Progenitor cell of endocrine pancreas (in vitro differentiated cells): ENCODE results near the gene TBL1XR1. TPM values are rescaled to one million over a fixed set of nuclear protein-coding genes. Genes with fewer than 3 reads are reported as not detected.
A peak's percentile ranks its signal among the peaks of the same experiment; 100 is the strongest.

Source experiments
- DNase-seq: peaks from one replicate; pipeline ENCODE4 v3.0.0; 2021; ENCODE audit warnings: low spot score; ENCODE audit not compliant: unreplicated experiment
- H3K27ac Mint-ChIP-seq: 2 replicates; pipeline ENCODE4 v1.8.0; 2021; ENCODE audit warnings: mild to moderate bottlenecking, moderate library complexity, mixed read lengths
- H3K27me3 Mint-ChIP-seq: 2 replicates; pipeline ENCODE4 v1.8.0; 2021; ENCODE audit warnings: mixed read lengths
- H3K36me3 Mint-ChIP-seq: 2 replicates; pipeline ENCODE4 v1.8.0; 2022; ENCODE audit warnings: mixed read lengths; ENCODE audit not compliant: insufficient read depth
- H3K4me1 Mint-ChIP-seq: 2 replicates; pipeline ENCODE4 v1.8.0; 2021; ENCODE audit warnings: low read depth, mixed read lengths
- H3K4me3 Mint-ChIP-seq: 2 replicates; pipeline ENCODE4 v1.8.0; 2021; ENCODE audit warnings: low read depth, mild to moderate bottlenecking, moderate library complexity, mixed read lengths
- H3K9me3 Mint-ChIP-seq: 2 replicates; pipeline ENCODE4 v1.8.0; 2021; ENCODE audit warnings: low read depth, mixed read lengths
- CTCF ChIP-seq: fragments of 200-600 bp; sonication (generic); IDR thresholded peaks from one replicate; pipeline ENCODE4 v1.5.0; 2021; ENCODE audit warnings: antibody characterized with exemption, mild to moderate bottlenecking; ENCODE audit not compliant: unreplicated experiment
- total RNA-seq: library from RNA; stranded (reverse); gene quantifications from 2 replicates; pipeline ENCODE4 v1.2.1, GENCODE V29; 2021

The TBL1XR1 gene
- total RNA-seq, 1 donor from 2014 or later = 207 TPM

- Mint-ChIP-seq H3K36me3 (peaks cover 36% of the 10 kb centered on the region), H3K9me3 (no peaks in the 10 kb centered on the region), H3K27ac (no peak overlapping the region), H3K4me1 (peaks cover 8% of the 10 kb centered on the region), H3K4me3 (no peak overlapping the region), H3K27me3 (no peaks in the 10 kb centered on the region)
- TF ChIP-seq CTCF = no peak
- DNase-seq = no peak
Measured at GRCh38 chr3:177045222-177045621, 152.1 kb downstream of the TBL1XR1 start.

GRCh38 chr3:177041730-177042551 lies 155.3 kb downstream of the TBL1XR1 start:
- no peaks in the 10 kb centered on the region for H3K9me3 Mint-ChIP-seq
- H3K27ac Mint-ChIP-seq = no peak overlapping the region
- H3K27me3 Mint-ChIP-seq = no peaks in the 10 kb centered on the region
- no peak overlapping the region for H3K4me3 Mint-ChIP-seq
- peaks cover 8% of the 10 kb centered on the region for H3K4me1 Mint-ChIP-seq
- TF ChIP-seq CTCF = no peak
- peaks cover 32% of the 10 kb centered on the region for H3K36me3 Mint-ChIP-seq
- DNase-seq = no peak

- no peaks in the 10 kb centered on the region for H3K9me3 Mint-ChIP-seq
- peak overlapping the region; percentile 47 for H3K27ac Mint-ChIP-seq
- H3K4me1 Mint-ChIP-seq = peaks cover 11% of the 10 kb centered on the region
- no peaks in the 10 kb centered on the region for H3K27me3 Mint-ChIP-seq
- no peak overlapping the region for H3K4me3 Mint-ChIP-seq
- TF ChIP-seq CTCF = no peak
- peaks cover 27% of the 10 kb centered on the region for H3K36me3 Mint-ChIP-seq
- DNase-seq = no peak
Measured at GRCh38 chr3:177041021-177041729, 156.1 kb downstream of the TBL1XR1 start.

GRCh38 chr3:177039490-177040274 lies 157.6 kb downstream of the TBL1XR1 start:
- no peaks in the 10 kb centered on the region for H3K9me3 Mint-ChIP-seq
- peaks cover 26% of the 10 kb centered on the region for H3K36me3 Mint-ChIP-seq
- peaks cover 24% of the 10 kb centered on the region for H3K4me1 Mint-ChIP-seq
- H3K27me3 Mint-ChIP-seq = no peaks in the 10 kb centered on the region
- peak overlapping the region; percentile 40 for H3K27ac Mint-ChIP-seq
- no peak for TF ChIP-seq CTCF
- DNase-seq = no peak
- H3K4me3 Mint-ChIP-seq = no peak overlapping the region

GRCh38 chr3:177037241-177037640 lies 160.0 kb downstream of the TBL1XR1 start:
- Mint-ChIP-seq H3K9me3 (no peaks in the 10 kb centered on the region), H3K36me3 (peaks cover 21% of the 10 kb centered on the region), H3K4me3 (no peak overlapping the region), H3K27ac (no peak overlapping the region), H3K4me1 (peaks cover 24% of the 10 kb centered on the region), H3K27me3 (no peaks in the 10 kb centered on the region)
- no peak for DNase-seq
- no peak for TF ChIP-seq CTCF
